Suppressor macrophage treated with lipopolysaccharide for 1 hour (primary cell): ENCODE data around the gene E2F8.
A peak's percentile ranks its signal among the peaks of the same experiment; 100 is the strongest.

Experiments
- DNase-seq, 3 donors: peaks; one replicate each; pipeline ENCODE4 v3.0.0-alpha.2; 2020 to 2022

The E2F8 gene

GRCh38 chr11:19251577-19251976 is 10.8 kb upstream of the E2F8 start:
- DNase-seq = no peak

GRCh38 chr11:19246816-19247215 is 6.1 kb upstream of the E2F8 start:
- DNase-seq = no peak

- no peak for DNase-seq
These were observed 4.6 kb upstream of the E2F8 start for GRCh38 chr11:19245351-19245750.

DNA sequence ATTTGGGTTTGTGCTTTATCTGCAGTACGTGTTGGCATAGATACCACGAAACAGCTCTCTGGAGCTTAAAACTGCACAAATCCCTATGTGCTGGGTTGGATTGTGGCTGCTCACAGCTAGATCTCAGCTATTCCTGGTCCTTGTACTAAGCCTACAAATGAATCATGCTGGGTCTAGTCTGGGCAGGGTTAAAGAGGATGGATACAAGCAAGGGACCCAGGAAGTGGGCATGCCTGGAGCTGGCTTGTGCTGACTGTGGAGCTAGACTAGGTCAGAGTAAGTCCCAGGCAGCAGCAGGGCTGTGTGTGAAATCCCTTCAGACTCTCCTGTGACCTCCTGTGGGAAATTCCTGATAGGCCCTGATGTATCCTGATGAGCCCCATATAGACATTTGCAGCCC is 3.9 kb upstream of the E2F8 start:
- DNase-seq = peak; percentile 10 to 42 (median 14)

GRCh38 chr11:19244084-19244483 is 3.3 kb upstream of the E2F8 start:
- DNase-seq = peak; percentile 24 to 56 (median 49)

DNA sequence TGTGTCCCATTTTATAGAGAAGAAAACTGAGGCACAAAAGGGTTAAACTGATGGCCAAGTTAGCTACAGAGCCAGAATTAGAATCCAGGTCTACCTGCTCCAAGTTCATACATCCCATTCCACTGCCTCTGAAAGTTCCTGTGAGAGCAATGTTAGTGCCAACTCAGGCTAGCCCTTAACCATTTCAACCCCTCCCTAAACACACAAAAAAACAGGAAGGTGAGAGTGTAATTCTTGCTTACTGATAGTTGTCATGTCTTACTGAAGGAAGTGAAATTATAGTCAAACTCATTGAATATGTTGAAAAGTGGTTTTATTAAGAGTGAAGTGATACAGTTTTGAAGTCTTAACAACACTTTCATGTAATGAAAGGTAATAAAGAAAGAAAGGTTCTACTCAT is 2.9 kb upstream of the E2F8 start:
- peak in 2 of 3 donors; percentile 23 to 37 for DNase-seq

DNA sequence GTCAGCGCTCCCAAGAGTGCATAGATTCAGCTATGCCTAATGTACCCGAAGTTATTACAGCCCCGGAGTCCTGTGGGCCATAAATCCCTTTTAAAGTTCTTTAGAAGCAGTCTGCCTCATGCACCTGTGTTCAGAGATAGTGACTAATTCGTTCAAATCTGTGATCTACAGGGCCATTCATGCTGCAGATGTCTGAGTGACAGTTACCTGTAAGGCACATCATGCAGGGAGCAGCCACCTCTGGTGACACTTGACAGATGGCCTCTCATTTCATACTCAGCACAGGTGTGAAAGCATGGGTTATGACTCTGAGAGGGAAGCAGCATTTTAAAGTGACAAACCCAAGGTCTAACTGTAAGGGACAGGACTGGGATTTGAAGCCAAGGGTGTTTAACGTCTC is 2.4 kb upstream of the E2F8 start:
- DNase-seq = no peak

- DNase-seq = peak in 2 of 3 donors; percentile 20 to 22
These were observed 1.6 kb upstream of the E2F8 start for GRCh38 chr11:19242179-19242932.

GRCh38 chr11:19241260-19242178 is 774 bp upstream of the E2F8 start:
- peak; percentile 16 to 58 (median 37) for DNase-seq

DNA sequence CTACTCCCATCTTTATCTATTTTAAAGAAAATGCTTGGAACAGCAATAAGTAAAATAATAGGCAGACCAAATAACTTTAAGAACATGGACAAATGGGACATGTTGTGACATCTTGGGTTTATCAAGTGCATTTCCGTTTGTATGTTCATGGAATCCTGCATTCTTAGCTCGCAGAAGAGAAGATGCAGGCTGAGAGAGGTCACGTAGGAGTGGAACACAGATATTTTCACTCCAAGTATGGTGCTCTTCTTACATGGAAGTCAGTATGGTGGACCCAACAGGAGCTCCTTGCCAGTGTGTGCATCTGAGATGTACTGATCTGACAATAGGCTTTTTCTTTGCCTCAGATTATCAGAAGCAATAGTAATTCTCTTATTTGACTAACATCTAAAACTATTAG is 1.7 kb downstream of the E2F8 start:
- no peak for DNase-seq

GRCh38 chr11:19237813-19238212 is 2.9 kb downstream of the E2F8 start:
- no peak for DNase-seq

DNA sequence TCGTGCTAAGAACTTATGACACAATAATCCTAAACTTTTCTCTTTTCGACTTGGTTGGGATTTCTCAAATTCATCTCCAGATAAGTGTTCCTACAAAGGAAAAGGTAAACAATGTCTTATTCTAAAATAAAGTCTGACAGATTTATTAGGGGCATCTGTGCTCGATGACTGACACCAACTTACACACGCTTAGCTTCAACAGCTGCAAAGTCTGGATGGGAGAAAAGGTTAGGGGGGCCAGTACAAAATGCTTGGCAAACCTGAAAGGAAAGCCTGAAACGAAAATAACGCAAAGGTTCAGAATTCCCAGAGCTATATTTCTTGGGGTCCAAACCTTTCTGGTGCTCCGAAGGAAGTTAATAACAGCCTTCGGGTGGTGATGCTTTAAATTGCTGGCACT is 3.4 kb downstream of the E2F8 start:
- DNase-seq = no peak

- DNase-seq = no peak
These were observed 6.4 kb downstream of the E2F8 start for GRCh38 chr11:19234231-19234817.

DNA sequence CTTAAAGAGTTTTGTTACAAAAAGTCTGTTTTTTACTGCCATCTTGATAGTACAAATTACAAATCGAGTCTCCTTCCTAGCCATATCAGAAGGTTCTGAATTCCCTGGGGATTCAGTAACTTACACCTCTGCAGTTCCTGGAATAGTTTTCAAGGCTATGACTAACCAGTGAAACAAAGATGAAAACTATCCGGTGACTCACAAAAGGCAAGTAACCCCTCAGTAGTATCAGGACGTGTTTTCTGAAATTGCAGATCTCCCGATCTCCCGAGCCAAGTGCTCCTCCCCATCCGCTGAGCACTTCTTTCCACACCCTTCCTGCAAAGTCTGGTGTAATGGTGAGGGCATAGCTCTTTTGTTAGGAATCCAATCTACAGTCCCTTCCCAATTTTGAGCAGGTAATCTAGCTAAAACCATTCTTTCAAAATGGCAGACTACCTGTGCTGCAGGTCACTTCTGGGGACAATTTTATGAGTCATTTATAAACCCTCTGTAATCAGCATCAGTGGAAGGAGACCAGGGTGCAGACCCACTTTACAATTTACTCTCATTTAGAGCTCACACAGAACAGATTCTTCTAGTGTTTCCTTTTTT is 7.7 kb downstream of the E2F8 start:
- peak in 1 of 3 donors; percentile 8 for DNase-seq

DNA sequence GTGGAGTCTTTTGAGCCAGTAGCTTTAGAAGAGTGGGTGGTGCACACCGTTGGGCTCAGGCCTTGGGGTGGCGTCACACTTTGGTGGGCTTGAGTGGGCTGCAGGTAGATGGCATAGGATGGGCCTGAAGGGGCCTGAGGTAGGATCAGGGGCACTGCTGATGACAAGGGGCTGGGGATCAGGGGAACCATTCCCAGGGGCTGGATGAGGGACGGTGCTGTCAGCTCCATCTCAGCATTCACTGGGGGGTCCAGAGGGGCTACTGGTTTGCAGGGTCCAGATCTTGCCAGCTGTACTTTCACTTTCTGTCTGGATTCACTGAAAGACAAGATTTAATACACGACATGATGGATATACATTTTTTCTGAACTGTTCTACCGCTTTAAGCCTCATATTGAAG is 11.1 kb downstream of the E2F8 start:
- no peak for DNase-seq

DNA sequence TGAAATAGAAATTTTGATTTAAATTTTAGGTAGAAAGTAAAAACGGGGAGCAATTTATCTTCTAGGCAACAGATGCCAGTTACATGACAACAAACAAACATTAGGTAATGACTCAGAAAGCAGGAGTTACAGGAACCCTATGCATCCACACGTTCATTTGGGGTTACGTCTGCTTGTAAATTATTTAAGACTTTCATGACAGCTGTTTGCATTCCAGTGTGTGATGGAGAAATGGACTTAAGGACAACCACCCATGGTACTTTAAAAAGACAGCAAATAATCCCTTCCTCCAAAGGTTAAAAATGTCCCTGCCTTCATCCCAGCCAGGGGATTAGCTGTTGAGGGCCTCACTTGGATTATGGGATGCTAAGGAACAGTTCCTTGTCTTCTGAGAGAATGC is 11.8 kb downstream of the E2F8 start:
- DNase-seq = no peak

DNA sequence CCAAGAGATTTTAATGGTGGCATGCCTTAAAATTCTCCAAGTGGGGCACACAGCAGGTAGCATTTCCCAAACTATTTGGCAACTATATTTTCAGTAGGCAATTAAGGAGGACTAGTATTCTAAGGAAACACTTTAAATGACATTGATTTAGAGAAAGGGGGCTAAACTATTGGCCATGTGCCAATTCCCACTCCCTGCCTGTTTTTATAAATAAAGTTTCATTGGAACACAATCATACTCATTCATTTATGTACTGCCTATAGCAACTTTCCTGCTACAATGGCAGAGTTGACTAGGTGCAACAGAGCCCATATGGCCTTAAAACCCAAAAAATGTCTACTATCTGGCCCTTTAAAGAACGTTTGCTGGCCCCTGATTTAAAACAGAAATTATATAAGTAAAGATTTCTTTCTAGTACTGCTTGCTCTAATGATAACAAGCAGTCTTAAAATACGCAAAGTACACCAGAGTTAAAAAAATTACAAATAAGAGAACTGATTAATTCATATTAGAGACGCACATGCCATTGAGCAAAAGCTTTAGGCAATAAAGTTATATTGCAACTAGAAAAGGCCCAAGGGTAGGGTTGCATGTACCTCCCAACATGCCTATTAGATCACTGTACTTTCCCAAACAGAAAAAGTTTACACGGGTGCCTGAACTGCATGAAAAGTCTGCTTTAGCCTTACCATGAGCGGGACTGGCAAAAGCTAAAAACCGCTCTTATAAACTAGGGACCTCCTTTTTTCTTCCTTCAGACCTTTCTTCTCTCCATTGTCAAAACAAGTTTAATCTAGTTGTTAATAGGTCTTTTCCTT is 14.2 kb downstream of the E2F8 start:
- DNase-seq = no peak

- DNase-seq = no peak
These were observed 15.2 kb downstream of the E2F8 start for GRCh38 chr11:19225581-19225980.

DNA sequence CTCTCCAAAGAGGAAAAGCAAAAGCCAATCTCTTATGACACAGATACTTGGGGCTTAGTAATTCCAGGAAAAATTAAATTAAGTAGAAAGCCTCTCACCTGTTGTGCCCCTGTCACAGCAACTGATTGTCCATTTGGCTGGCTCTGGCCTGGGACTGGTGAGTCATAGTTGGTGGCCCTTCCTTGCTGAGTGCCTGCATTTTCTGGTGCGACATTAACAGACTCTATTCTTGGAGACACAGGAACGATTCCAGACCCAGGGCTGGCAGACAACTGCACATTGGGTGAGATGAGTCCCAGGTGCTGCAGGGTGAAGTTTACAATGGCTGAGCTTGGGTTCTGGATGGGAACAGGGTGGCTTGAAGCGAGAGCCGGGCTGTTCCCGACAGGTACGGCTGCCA is 15.6 kb downstream of the E2F8 start:
- no peak for DNase-seq

GRCh38 chr11:19220903-19221724 is 19.6 kb downstream of the E2F8 start:
- DNase-seq = no peak

GRCh38 chr11:19218786-19219460 is 21.8 kb downstream of the E2F8 start:
- DNase-seq = no peak
